ENCODE results near the gene PLCL1. TPM values are rescaled to one million over a fixed set of nuclear protein-coding genes. Genes with fewer than 3 reads are reported as not detected.
"Not testable (repeated sequence)": the region's sequence is repeated elsewhere in the genome, so short reads cannot be mapped to it uniquely, and the experiment has no call there.

The PLCL1 gene
- total and polyA plus RNA-seq, 12 donors: 1.6 to 24.0 (median 4.9) TPM

DNA sequence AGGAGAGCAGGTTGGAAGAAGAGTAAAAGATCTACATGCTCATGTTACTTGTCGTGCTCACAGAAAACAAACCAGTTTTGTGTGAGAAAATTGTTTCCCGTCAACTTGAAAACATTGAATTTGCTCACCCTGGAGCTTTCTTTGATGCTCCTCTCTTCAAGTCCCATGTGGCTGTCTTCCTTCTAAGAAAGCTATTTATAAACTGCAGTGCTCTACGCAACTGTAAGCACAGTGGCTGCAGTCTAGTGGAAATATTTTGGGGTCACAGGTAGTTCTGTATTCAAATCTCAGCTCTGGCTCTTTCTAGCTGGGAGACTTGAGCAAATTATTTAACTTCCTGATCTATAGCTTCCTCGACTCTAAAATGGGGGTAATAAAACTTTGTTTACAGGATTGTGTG lies 211.8 kb downstream of the PLCL1 start:
- no peak for DNase-seq
- no peak overlapping the region for H3K27ac ChIP-seq
- H3K4me1 ChIP-seq (replicated peaks in 1 of 2): no peaks in the 10 kb centered on the region
- no peak for TF ChIP-seq POLR2A (IDR thresholded peaks at IDR 0.05)
- TF ChIP-seq, protein P1, sequence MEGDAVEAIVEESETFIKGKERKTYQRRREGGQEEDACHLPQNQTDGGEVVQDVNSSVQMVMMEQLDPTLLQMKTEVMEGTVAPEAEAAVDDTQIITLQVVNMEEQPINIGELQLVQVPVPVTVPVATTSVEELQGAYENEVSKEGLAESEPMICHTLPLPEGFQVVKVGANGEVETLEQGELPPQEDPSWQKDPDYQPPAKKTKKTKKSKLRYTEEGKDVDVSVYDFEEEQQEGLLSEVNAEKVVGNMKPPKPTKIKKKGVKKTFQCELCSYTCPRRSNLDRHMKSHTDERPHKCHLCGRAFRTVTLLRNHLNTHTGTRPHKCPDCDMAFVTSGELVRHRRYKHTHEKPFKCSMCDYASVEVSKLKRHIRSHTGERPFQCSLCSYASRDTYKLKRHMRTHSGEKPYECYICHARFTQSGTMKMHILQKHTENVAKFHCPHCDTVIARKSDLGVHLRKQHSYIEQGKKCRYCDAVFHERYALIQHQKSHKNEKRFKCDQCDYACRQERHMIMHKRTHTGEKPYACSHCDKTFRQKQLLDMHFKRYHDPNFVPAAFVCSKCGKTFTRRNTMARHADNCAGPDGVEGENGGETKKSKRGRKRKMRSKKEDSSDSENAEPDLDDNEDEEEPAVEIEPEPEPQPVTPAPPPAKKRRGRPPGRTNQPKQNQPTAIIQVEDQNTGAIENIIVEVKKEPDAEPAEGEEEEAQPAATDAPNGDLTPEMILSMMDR (IDR thresholded peaks at IDR 0.05): no peak
- H3K9me3 ChIP-seq (replicated peaks in 1 of 3): no peaks in the 10 kb centered on the region
- H3K27me3 ChIP-seq: no peaks in the 10 kb centered on the region
- H3K36me3 ChIP-seq (replicated peaks in 1 of 2): no peaks in the 10 kb centered on the region
- WGBS, 4 donors: 56 to 79% (median 64%) methylated on average over 4 of the region's 4 CpGs
- intact Hi-C loops (cut with DNase I): no loop called here
- no peak overlapping the region for H3K4me3 ChIP-seq

DNA sequence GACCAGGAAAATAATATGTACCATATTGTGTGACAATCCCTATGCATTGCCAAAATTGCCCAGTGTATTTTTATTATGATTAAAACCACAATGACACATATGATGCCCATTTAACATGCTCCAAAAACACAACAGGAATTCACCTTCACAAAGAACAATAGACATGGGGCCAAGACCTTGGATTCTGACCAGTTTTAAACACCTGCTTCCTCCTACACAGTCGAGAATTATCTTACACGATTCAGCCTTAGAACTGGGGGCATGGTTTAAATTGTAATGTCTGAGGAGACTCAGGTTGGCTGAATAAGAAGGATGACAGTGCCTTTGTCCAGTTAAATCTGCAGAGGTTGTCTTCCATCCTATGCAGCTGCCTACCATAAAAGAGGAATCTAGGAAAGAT lies 212.7 kb downstream of the PLCL1 start:
- no peak for DNase-seq
- H3K27me3 ChIP-seq: no peaks in the 10 kb centered on the region
- TF ChIP-seq, protein P1 (IDR thresholded peaks at IDR 0.05): no peak
- TF ChIP-seq POLR2A (IDR thresholded peaks at IDR 0.05): no peak
- no peak overlapping the region for H3K27ac ChIP-seq
- no peaks in the 10 kb centered on the region for H3K9me3 ChIP-seq (replicated peaks in 1 of 3)
- H3K36me3 ChIP-seq (replicated peaks in 1 of 2): no peaks in the 10 kb centered on the region
- H3K4me3 ChIP-seq: no peak overlapping the region
- 48 to 73% (median 62%) methylated on average over 2 of the region's 2 CpGs for WGBS, 4 donors
- intact Hi-C loops (cut with DNase I): no loop called here
- no peaks in the 10 kb centered on the region for H3K4me1 ChIP-seq (replicated peaks in 1 of 2)

DNA sequence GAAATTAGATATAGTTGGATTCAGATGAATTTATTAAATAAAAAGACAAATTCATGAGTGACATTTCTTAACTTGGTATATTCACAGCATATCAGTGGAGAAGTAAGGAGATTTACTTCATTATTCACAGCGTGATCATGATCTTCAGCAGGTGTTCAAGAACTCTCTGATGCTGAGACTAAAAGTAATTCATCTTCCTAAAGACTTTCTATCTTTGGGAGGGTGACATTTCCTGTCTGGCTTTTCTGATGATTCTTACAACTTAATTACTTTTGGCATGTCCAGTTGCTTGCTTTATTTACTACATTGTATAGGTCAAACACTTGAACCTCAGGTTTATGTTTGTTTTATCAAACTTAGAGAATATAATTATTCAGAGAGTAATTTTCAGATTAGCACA lies 224.6 kb downstream of the PLCL1 start:
- Histone ChIP-seq H3K27ac (no peak overlapping the region), H3K4me1 (replicated peaks in 1 of 2) (no peaks in the 10 kb centered on the region)
- 66 to 79% (median 77%) methylated on average over 1 of the region's 1 CpG for WGBS, 4 donors

DNA sequence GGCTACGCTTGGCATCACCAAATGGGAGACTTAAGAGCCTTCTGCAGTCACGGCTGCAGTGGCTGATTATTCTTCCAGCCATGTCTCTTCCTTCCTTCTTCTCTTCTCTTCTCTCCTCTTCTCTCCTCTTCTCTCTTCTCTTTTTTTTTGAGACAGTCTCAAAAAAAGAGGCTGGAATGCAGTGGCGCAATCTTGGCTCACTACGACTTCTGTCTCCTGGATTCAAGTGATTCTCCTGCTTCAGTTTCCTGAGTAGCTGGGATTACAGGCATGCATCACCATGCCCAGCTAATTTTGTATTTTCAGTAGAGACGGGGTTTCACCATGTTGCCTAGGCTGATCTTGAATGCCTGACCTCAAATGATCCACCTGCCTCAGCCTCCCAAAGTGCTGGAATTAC lies 225.2 kb downstream of the PLCL1 start:
- H3K4me1 ChIP-seq (replicated peaks in 1 of 2); H3K4me3 ChIP-seq; H3K27me3 ChIP-seq; H3K9me3 ChIP-seq (replicated peaks in 1 of 3); H3K36me3 ChIP-seq (replicated peaks in 1 of 2); H3K27ac ChIP-seq; intact Hi-C loops (cut with DNase I): not testable (repeated sequence)
- WGBS, 4 donors: 71 to 86% (median 79%) methylated on average over 4 to 5 of the region's 5 CpGs
- peak in 1 of 7 donors; percentile 3 for DNase-seq

More for the DNA sequence above, 224.6 kb downstream of the PLCL1 start:
- TF ChIP-seq, protein P1 (IDR thresholded peaks at IDR 0.05): no peak
- no peak for TF ChIP-seq POLR2A (IDR thresholded peaks at IDR 0.05)
- DNase-seq: no peak
- Histone ChIP-seq H3K27me3 (no peaks in the 10 kb centered on the region), H3K4me3 (no peak overlapping the region), H3K9me3 (replicated peaks in 1 of 3) (no peaks in the 10 kb centered on the region), H3K36me3 (replicated peaks in 1 of 2) (no peaks in the 10 kb centered on the region)
- intact Hi-C loops (cut with DNase I): no loop called here

DNA sequence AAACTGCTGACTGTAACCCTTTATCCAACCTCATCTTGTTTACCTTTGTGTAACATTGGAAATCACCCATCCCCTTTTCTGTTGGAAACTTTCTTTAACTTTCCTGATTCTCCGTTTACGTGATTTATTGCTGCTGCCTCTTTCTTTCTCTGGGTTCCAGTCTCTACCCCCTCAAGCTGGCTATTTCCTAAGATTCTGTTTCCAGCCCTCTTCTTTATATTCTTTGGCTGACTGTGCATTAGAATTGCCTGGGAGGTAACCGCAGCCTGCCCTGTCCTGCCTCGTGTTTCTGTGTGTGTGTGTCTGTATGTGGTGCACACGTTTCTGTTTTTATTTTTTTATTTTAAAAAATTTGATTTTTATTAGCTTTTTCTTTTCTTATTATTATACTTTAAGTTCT lies 229.2 kb downstream of the PLCL1 start:
- Histone ChIP-seq H3K4me1 (replicated peaks in 1 of 2) (peaks cover 0 to 9% of the 10 kb centered on the region in 2 donors), H3K4me3 (no peak overlapping the region), H3K36me3 (replicated peaks in 1 of 2) (no peaks in the 10 kb centered on the region), H3K27me3 (no peaks in the 10 kb centered on the region), H3K27ac (no peak overlapping the region), H3K9me3 (replicated peaks in 1 of 3) (no peaks in the 10 kb centered on the region)
- TF ChIP-seq POLR2A (IDR thresholded peaks at IDR 0.05): no peak
- TF ChIP-seq, protein P1 (IDR thresholded peaks at IDR 0.05): no peak
- intact Hi-C loops (cut with DNase I): no loop called here
- DNase-seq: no peak
- WGBS, 4 donors: 90 to 92% (median 92%) methylated on average over 5 of the region's 5 CpGs

Measured in adrenal gland (tissue), 12 donors.